Measurements from ENCODE around the gene TM9SF3.

DNA sequence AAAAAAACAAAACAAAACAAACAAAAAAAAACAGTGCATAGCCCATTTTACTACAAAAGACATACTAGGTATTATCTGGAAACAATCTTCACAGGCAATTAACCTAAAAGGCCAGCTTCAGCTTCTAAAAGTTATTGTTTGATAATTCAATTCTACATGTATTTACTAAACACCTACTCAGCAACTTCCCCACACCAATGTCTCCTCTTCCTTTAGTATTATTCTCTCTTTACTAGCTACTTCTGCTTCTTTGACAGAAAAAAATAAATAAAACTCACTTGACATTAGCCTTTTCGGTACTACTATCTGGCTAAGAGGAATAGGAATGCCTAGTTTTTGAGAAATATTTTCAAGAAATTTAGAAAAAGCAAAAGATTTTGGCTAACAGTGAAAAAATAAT, 2.8 kb downstream of the TM9SF3 start:
- TF ChIP-seq, protein P1, sequence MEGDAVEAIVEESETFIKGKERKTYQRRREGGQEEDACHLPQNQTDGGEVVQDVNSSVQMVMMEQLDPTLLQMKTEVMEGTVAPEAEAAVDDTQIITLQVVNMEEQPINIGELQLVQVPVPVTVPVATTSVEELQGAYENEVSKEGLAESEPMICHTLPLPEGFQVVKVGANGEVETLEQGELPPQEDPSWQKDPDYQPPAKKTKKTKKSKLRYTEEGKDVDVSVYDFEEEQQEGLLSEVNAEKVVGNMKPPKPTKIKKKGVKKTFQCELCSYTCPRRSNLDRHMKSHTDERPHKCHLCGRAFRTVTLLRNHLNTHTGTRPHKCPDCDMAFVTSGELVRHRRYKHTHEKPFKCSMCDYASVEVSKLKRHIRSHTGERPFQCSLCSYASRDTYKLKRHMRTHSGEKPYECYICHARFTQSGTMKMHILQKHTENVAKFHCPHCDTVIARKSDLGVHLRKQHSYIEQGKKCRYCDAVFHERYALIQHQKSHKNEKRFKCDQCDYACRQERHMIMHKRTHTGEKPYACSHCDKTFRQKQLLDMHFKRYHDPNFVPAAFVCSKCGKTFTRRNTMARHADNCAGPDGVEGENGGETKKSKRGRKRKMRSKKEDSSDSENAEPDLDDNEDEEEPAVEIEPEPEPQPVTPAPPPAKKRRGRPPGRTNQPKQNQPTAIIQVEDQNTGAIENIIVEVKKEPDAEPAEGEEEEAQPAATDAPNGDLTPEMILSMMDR (IDR thresholded peaks at IDR 0.05 in 4 of 5, conservative IDR thresholded peaks at IDR 0.05 in 1 of 5) = no peak
- TF ChIP-seq POLR2A (IDR thresholded peaks at IDR 0.05) = no peak

All from gastrocnemius medialis (tissue), 4 donors.